ENCODE measurements around the gene PHACTR3. TPM values are rescaled to one million over a fixed set of nuclear protein-coding genes. Genes with fewer than 3 reads are reported as not detected.

The PHACTR3 gene
- total RNA-seq, 1 donor from 2014 or later, result 1.1 TPM

- Mint-ChIP-seq H3K36me3 (ENCODE audit: insufficient read depth) (no peaks in the 10 kb centered on the region), H3K27ac (no peak overlapping the region), H3K27me3 (peaks cover 92% of the 10 kb centered on the region), H3K4me3 (ENCODE audit: low read depth) (no peak overlapping the region), H3K4me1 (ENCODE audit: low read depth) (no peaks in the 10 kb centered on the region), H3K9me3 (ENCODE audit: low read depth) (no peaks in the 10 kb centered on the region)
- no peak for TF ChIP-seq CTCF (IDR thresholded peaks at IDR 0.05; ENCODE audit: unreplicated experiment)
- DNase-seq (ENCODE audit: low spot score, unreplicated experiment), result no peak
Observed at GRCh38 chr20:59597240-59597639, 7.1 kb upstream of the PHACTR3 start.

GRCh38 chr20:59598625-59599310 lies 5.6 kb upstream of the PHACTR3 start:
- Mint-ChIP-seq H3K4me1 (ENCODE audit: low read depth) (no peaks in the 10 kb centered on the region), H3K27me3 (peaks cover 91% of the 10 kb centered on the region), H3K36me3 (ENCODE audit: insufficient read depth) (no peaks in the 10 kb centered on the region), H3K9me3 (ENCODE audit: low read depth) (no peaks in the 10 kb centered on the region), H3K4me3 (ENCODE audit: low read depth) (no peak overlapping the region), H3K27ac (no peak overlapping the region)
- DNase-seq (ENCODE audit: low spot score, unreplicated experiment), result peak; percentile 50
- peak; percentile 94 for TF ChIP-seq CTCF (IDR thresholded peaks at IDR 0.05; ENCODE audit: unreplicated experiment)

GRCh38 chr20:59599941-59600340 lies 4.4 kb upstream of the PHACTR3 start:
- H3K27ac Mint-ChIP-seq, result no peak overlapping the region
- H3K4me1 Mint-ChIP-seq (ENCODE audit: low read depth), result no peaks in the 10 kb centered on the region
- no peaks in the 10 kb centered on the region for H3K36me3 Mint-ChIP-seq (ENCODE audit: insufficient read depth)
- no peak overlapping the region for H3K4me3 Mint-ChIP-seq (ENCODE audit: low read depth)
- no peak for DNase-seq (ENCODE audit: low spot score, unreplicated experiment)
- TF ChIP-seq CTCF (IDR thresholded peaks at IDR 0.05; ENCODE audit: unreplicated experiment), result no peak
- H3K9me3 Mint-ChIP-seq (ENCODE audit: low read depth), result no peaks in the 10 kb centered on the region
- H3K27me3 Mint-ChIP-seq, result peaks cover 83% of the 10 kb centered on the region

- no peak overlapping the region for H3K4me3 Mint-ChIP-seq (ENCODE audit: low read depth)
- H3K9me3 Mint-ChIP-seq (ENCODE audit: low read depth), result no peaks in the 10 kb centered on the region
- no peaks in the 10 kb centered on the region for H3K36me3 Mint-ChIP-seq (ENCODE audit: insufficient read depth)
- H3K4me1 Mint-ChIP-seq (ENCODE audit: low read depth), result no peaks in the 10 kb centered on the region
- no peak for TF ChIP-seq CTCF (IDR thresholded peaks at IDR 0.05; ENCODE audit: unreplicated experiment)
- DNase-seq (ENCODE audit: low spot score, unreplicated experiment), result no peak
- H3K27ac Mint-ChIP-seq, result no peak overlapping the region
- peaks cover 80% of the 10 kb centered on the region for H3K27me3 Mint-ChIP-seq
Observed at GRCh38 chr20:59600472-59600871, 3.9 kb upstream of the PHACTR3 start.

- Mint-ChIP-seq H3K4me1 (ENCODE audit: low read depth) (peaks cover 14% of the 10 kb centered on the region), H3K36me3 (ENCODE audit: insufficient read depth) (no peaks in the 10 kb centered on the region), H3K4me3 (ENCODE audit: low read depth) (no peak overlapping the region), H3K27ac (no peak overlapping the region), H3K9me3 (ENCODE audit: low read depth) (no peaks in the 10 kb centered on the region), H3K27me3 (peaks cover 68% of the 10 kb centered on the region)
- DNase-seq (ENCODE audit: low spot score, unreplicated experiment), result no peak
- TF ChIP-seq CTCF (IDR thresholded peaks at IDR 0.05; ENCODE audit: unreplicated experiment), result no peak
Observed at GRCh38 chr20:59602546-59603080, 1.7 kb upstream of the PHACTR3 start.

Measured in progenitor cell of endocrine pancreas (in vitro differentiated cells).